Measurements from ENCODE around the gene RRAGA.

DNA sequence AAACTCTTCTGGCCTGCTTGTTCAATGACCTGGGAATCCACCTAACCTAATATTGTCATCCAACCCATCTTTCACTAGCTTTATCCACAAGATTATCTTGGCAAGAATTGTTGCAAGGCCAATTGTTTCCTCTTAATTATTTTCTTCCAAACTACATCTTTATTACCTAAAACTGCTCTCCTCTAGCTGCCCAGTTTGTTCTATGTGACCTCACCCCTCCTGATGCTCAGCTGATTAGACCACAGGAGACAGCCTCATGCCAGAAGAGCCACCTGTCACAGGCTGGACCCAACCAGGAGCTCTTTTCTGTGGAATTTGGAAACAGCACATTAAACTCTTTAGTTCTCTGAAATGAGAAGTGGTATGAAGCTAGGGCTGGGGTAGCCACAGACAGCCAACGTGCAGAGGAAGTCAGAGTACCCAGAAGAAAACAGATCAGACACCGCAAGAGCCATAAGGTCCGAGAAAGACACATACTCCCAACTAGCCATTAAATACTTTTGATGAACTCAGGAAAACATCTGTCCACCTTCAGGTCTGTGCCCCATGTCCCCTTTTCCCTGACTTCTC lies 28.3 kb upstream of the RRAGA start:
- TF ChIP-seq SMARCC2 (IDR thresholded peaks at IDR 0.05; ENCODE audit: low read depth) (no peak), SFPQ (IDR thresholded peaks at IDR 0.05; ENCODE audit: low read depth, low read length) (no peak), ZBTB26 (CRISPR knock-in tag; IDR thresholded peaks at IDR 0.05) (no peak), MTA1 (IDR thresholded peaks at IDR 0.05; ENCODE audit: borderline replicate concordance) (no peak), MYC (IDR thresholded peaks at IDR 0.05; ENCODE audit: low read depth, low read length) (no peak), MYC (CRISPR knock-in tag; IDR thresholded peaks at IDR 0.05; ENCODE audit: borderline replicate concordance, low read depth) (no peak), YY1 (IDR thresholded peaks at IDR 0.05; ENCODE audit: borderline replicate concordance in 1 of 3, control insufficient read depth in 1 of 3, extremely low read depth in 1 of 3, insufficient read depth in 3 of 3, insufficient read length in 1 of 3, insufficient replicate concordance in 2 of 3, low read depth in 1 of 3, low read length in 2 of 3) (no peak), ARID4B (CRISPR knock-in tag; IDR thresholded peaks at IDR 0.05) (no peak), EGR1 (conservative IDR thresholded peaks at IDR 0.05) (no peak)
- TF ChIP-seq, protein P1, sequence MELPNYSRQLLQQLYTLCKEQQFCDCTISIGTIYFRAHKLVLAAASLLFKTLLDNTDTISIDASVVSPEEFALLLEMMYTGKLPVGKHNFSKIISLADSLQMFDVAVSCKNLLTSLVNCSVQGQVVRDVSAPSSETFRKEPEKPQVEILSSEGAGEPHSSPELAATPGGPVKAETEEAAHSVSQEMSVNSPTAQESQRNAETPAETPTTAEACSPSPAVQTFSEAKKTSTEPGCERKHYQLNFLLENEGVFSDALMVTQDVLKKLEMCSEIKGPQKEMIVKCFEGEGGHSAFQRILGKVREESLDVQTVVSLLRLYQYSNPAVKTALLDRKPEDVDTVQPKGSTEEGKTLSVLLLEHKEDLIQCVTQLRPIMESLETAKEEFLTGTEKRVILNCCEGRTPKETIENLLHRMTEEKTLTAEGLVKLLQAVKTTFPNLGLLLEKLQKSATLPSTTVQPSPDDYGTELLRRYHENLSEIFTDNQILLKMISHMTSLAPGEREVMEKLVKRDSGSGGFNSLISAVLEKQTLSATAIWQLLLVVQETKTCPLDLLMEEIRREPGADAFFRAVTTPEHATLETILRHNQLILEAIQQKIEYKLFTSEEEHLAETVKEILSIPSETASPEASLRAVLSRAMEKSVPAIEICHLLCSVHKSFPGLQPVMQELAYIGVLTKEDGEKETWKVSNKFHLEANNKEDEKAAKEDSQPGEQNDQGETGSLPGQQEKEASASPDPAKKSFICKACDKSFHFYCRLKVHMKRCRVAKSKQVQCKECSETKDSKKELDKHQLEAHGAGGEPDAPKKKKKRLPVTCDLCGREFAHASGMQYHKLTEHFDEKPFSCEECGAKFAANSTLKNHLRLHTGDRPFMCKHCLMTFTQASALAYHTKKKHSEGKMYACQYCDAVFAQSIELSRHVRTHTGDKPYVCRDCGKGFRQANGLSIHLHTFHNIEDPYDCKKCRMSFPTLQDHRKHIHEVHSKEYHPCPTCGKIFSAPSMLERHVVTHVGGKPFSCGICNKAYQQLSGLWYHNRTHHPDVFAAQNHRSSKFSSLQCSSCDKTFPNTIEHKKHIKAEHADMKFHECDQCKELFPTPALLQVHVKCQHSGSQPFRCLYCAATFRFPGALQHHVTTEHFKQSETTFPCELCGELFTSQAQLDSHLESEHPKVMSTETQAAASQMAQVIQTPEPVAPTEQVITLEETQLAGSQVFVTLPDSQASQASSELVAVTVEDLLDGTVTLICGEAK (IDR thresholded peaks at IDR 0.05), result no peak
- TF ChIP-seq, protein P1 (CRISPR knock-in tag; IDR thresholded peaks at IDR 0.05), result no peak
- TF ChIP-seq, protein P2, sequence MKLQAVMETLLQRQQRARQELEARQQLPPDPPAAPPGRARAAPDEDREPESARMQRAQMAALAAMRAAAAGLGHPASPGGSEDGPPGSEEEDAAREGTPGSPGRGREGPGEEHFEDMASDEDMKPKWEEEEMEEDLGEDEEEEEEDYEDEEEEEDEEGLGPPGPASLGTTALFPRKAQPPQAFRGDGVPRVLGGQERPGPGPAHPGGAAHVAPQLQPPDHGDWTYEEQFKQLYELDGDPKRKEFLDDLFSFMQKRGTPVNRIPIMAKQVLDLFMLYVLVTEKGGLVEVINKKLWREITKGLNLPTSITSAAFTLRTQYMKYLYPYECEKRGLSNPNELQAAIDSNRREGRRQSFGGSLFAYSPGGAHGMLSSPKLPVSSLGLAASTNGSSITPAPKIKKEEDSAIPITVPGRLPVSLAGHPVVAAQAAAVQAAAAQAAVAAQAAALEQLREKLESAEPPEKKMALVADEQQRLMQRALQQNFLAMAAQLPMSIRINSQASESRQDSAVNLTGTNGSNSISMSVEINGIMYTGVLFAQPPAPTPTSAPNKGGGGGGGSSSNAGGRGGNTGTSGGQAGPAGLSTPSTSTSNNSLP (IDR thresholded peaks at IDR 0.05; ENCODE audit: borderline replicate concordance, low read depth, low read length), result no peak
